Right renal cortex interstitium (tissue), 3 donors: Measurements from ENCODE around the gene OR6A2. TPM values are rescaled to one million over a fixed set of nuclear protein-coding genes. Genes with fewer than 3 reads are reported as not detected.
"Not testable (repeated sequence)": the region's sequence is repeated elsewhere in the genome, so short reads cannot be mapped to it uniquely, and the experiment has no call there.

ENCODE experiments used
- DNase-seq, 3 donors: peaks; one replicate each; pipeline ENCODE4 v3.0.0-alpha.2; 2013; ENCODE audit warnings: low read depth in 3 of 3, low spot score in 2 of 3
- polyA plus RNA-seq, 3 donors: library from polyadenylated mRNA; unstranded; fragments of 120-200 nt; gene quantifications; one replicate each; pipeline ENCODE4 v1.2.1, GENCODE V29; 2013; ENCODE audit not compliant: insufficient read length in 3 of 3

Gene OR6A2
- under 1 TPM in 1 of 3 donors, not detected in 2; 0.04 TPM for polyA plus RNA-seq

DNA sequence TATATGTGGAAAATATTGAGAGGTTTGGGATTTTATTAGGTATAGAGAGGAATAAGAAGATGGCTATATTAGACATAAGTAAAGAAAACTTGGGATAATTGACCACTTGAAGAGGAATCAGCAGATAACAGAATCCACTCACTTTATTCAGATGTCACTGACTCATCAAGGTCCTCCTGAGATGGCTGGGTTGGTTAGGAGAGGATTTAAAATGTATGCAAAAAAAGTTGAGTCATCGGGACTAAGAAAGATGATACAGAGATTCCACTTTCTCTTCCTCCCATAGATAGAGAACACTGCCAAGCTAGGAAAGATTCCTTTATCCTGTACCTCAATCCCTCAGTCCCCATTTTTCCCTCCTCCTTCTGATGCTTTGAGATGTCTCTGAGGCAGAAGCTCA lies at the start of gene OR6A2:
TSS of gene OR6A2 (minus strand) at position 288 of the 400 bp plus-strand sequence. CDS start 3,981 bp downstream, outside the sequence.
- no peak for DNase-seq

DNA sequence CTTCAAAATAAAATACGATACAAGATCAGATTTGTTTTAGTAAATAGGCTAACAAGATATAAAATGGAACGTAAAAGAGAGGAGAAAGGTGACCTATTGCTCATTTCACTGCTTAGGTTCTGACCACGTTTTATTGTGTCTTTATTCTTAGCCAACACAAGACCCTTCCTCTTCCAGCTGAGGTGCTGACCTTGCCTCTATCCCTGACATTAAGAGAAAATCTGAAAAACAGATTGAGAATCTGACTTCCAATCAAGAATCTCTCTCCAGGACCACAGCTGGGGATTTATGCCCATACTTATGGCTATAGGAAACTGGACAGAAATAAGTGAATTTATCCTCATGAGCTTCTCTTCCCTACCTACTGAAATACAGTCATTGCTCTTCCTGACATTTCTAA lies 45.9 kb upstream of the OR6A2 start, which contains the start of gene OR10A5:
TSS of gene OR10A5 (plus strand) at position 301 of the 400 bp plus-strand sequence. CDS start at position 301, 0 bp downstream.
- DNase-seq: no peak

DNA sequence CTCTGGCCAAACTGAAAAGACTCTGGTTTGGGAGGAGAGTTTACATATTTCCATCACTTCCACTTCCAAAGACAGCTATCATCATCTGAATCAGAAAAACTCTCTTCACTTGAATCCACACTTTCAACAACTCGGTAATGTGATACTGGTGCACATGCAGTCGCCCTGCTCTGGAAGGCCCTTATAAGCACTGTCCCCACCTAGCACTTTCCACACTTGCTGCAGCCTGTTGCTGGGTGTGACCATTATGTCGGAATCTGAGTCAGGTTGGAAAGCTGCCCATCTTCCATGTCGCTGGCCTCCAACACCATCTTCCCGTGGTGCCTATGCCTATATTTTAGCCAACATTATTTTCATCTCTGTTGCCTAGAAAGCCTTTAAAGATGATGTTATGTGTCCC lies 44.9 kb upstream of the OR6A2 start:
- DNase-seq: no peak

DNA sequence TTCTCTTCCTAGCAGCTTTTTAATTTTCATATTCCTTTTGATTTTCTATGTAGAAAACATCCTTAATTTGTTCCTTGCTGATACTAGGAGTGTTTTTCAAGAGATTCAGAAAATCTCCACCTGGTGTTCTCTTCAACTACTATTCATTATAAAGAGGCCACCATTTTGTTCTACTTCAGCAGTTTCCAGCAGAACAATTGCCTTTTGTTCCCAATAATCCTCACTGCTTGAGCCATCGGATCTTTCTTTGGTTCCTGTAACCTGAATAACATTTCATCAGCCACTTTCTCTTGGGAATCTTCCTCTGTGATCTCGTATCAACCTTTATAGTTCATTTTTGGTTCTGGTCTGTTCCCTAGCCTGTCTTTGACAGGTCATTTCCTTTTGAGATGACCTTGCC lies 44.2 kb upstream of the OR6A2 start:
- DNase-seq: no peak

DNA sequence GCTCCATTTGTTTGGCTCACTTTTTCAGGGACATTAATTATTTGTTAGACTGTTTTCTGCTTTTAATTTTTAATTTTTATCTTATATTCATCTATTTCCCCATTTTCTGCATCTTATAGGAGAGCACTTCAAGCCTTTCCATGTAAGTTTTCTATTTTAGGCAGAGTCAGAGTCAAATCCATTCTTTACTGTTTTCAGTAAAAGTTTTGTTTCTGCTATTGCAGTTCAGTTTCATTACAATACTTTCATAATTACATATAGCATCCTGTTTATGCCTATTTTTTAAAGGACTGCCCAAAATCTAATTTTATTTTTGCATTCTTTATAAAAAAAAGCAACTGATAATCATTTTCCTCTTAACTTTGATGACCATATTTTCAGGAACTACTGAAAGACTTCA lies 42.2 kb upstream of the OR6A2 start:
- no peak for DNase-seq

DNA sequence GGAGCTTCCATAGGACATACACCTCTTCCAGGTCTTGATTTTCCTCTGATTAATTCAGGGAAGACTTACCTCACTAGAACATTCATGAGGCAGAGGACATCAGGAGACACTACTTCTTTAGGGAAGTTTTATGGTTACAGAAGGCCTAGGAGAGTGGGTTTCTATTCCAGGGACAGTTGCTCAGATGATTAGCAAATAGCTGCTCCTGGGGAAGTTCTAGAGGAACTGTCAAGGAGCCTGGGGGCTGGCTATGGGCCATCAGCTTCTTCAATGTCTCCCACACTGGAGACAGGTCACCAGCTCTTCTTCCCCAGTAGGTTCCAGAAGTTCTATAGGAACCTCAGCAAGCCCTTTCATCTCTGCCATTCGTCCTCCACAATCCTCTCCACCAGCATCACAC lies 34.5 kb upstream of the OR6A2 start:
- DNase-seq: no peak

DNA sequence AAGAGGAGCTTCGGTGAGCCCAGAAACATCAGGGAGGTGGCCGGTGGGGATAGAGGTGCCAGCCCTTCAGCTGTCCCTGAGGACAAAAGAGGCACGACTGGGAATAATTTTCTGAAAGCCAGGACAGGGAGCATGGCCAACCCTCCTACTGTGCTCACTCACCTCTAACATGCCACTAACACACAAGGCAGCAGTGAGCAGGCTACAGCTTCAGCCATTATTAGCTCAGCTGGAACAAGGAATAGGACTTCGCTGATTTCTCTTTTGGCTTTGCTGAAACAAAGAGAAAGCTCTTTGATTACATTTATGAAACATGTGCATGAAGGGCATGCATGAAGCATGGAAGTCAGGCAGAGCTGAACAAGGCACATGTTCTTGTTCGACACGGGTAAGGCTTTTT lies 33.9 kb upstream of the OR6A2 start:
- no peak for DNase-seq

DNA sequence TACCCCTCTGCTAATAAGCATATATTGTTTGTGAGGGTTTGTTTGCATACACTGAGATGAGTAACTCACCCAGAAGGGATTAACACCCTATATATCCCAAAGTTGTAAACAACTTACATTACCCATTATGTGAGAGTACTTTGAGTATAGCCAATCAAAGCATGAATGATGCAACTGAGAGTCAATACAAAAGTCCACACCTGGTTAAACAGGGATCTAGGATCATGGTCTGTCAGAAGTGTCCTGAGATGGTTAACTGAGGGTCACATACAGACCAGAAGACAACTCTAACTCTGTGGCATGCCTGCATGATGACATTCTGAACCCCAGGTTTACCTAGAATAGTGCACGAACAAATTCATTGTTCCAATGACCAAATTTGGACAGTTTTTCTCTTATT lies 28.6 kb upstream of the OR6A2 start:
- DNase-seq: no peak

DNA sequence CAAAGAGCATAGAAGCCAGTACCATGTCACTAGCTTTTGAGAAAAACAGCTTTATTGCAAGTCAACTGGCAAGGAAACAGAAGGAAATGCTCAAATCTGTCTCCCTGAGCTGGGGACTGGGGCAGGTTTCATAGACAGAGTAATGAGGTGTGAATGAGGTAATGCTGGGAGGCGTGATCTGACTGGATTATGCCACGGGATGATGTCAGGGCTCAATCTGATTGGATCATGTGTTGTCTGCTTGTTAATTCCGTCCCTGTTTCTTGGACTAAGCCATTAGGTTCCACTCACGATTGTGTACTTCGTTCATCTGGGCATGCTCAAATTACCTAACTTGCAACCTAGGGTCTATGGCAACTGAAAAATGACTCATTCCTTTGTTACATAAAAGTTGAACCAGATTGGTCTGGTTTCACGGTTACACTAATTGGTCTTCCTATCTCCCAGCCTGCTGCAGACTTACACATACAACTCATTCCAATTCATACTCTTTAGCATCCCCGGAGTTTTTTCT lies 25.8 kb upstream of the OR6A2 start:
- DNase-seq: no peak

DNA sequence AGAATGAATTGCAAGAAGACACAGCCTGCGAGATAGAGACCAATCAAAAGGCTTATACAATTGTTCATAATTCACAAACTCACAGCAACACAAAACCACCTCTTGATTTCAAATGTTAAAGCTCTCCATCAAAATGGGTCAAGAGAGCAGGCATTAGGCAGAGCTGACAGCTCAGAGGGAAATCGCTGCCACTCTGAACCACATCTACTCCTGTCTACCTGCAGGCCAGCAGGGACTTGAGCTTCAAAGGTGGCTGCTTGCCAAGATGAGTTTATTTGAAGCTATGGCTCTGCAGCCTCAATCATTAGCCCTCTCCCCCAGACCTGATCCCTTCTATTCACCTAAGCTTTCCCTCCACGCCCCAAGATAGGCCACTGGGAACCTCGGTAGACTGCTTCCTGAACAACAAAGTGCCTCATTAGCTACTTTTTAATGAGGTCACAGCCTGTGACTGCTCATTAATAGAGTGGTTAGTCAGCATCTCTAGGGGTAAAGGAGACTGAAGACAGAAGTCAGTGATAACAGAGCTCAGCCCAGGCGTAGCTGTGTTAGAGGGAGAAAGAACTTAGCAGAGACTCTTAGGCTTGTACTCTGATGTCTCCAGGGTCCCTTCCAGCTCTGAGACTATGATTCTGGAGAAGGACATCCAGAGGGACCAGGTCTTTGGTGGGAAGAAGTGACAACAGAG lies 24.8 kb upstream of the OR6A2 start:
- DNase-seq: no peak

DNA sequence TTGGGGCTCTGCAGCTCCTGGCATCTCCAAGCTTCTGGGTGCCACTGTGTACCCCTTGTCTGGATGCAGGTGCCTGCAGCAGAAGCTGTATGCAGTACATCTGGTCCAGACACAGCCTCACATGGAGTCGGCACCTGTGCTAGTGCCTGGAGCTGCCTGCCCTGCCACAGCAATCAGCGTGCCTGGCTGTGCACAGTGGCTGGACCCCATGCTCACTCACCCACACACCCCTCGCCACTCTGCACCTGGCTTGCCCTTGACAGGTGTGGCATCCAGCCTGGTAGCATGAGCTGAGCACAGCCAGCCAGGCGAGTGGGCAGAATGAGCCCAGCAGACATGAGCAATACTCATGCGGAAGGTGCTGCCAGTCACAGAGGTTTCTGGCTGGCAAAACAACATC lies 19.5 kb upstream of the OR6A2 start:
- DNase-seq: no peak

DNA sequence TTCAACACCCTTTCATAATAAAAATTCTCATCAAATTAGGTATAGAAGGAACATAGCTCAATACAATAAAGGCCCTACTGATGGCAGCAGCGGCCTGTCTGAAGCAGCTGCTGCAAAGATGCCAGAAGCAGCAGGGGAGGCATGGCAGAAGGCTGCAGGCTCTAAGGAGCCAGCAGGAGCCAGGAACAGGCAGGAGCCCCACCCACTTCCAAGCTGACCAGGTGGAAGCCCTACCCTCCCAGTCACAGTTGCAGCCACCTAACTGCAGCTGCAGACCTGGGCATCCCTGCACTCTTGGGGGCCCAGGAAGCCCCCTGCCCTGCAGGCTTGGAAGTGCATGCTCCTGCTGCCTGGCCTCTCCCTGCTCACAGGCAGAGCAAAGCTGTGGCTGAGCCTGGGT lies 18.2 kb upstream of the OR6A2 start:
- no peak for DNase-seq

DNA sequence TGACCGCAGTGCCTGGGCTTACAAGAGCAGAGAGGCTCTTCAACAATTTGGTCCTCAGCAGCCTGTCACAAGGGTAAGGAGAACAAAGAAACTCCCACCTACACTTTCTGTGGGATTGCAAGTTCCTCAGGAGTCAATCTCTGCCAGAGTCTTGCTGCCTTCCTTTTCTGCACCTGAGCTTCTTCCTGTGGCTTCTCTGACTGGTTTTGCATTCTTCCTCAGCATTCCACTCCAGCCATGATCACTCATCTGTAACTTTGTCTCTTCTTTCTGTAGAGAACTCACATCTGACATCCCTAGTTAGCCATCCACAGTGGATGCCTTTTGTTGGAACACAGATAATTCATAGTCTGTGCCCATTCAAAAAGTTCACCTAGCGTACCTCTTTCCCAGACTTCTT lies 14.2 kb upstream of the OR6A2 start:
- DNase-seq: no peak

DNA sequence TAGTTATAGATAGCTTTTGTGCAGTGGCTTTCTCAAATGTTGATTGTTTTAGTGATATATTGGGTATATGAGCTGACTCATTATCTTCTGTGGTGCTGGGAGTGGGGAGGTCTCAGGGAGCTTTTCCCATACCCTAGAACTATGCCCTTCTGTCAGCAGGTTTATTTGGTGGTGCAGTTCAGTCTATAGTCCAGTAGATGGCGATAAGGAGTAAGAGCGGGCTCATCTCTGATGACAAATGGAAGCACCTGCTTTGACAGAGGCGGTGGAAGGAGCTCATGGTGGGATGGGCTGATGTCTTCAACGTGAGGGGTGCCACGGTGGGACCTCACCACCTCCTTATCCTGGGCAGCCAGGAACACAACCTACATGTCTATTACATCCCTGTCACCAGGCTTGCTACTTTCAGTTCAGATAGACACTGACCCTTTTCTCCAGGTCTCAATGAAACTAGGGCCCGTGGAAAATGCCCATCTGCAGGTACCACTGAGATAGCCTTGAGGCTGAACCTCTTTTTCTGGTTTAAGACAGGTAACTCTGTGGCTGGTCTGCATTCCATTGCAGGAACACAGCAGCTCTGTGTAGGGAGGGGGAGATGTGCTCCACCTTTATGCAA lies 13.0 kb upstream of the OR6A2 start:
- DNase-seq: peak in 1 of 3 donors; percentile 6

DNA sequence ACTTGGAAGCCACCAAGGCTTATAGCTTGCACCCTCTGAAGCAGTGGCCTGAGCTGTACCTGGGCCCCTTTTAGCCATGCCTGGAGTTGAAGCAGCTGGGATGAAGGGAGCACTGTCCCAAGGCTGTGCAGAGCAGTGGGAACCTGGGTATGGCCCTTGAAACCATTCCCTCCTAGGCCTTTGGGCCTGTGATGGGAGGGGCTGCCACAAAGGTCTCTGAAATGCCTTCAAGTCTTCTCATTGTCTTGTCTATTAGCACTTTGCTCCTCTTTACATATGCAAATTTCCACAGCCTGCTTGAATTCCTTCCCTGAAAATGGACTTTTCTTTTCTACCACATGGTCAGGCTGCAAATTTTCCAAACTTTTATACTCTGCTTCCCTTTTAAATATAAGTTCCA lies 1.6 kb upstream of the OR6A2 start:
- not testable (repeated sequence) for DNase-seq

DNA sequence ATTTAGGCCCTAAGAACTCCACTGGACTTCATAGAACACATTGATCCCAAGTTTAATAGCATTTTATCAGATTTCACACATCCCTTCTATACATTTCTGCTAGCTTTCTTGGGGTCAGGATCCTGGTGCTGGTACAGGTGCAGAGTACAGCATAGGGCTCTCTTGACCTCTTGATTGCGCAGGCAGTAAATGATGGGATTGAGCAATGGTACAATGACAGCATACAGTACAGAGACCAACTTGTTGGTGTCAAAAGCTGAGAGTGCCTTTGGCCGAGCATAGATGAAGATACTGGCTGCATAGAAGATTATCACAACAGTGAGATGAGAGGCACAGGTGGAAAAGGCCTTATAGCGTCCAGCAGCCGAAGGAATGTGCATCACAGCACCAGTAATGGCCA lies 4.8 kb downstream of the OR6A2 start:
- DNase-seq: no peak

DNA sequence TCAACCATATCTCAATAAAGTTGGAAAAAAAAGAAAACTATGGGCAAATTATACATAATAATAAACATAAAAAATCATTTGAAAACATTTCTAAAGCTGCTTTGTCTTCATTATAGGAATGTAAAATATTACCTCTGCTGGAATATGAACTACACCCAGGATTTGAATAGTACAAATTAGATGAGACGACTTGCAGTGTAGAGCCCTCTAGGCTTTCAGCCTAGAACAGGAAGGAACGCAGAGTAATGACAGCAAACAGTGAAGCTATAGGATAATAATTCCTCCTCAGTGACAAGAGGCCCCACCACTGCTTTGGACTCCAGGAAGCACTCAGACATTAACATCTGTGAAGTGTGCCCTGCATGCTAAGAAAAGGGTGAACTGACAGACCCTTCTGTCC lies 8.9 kb downstream of the OR6A2 start:
- no peak for DNase-seq

DNA sequence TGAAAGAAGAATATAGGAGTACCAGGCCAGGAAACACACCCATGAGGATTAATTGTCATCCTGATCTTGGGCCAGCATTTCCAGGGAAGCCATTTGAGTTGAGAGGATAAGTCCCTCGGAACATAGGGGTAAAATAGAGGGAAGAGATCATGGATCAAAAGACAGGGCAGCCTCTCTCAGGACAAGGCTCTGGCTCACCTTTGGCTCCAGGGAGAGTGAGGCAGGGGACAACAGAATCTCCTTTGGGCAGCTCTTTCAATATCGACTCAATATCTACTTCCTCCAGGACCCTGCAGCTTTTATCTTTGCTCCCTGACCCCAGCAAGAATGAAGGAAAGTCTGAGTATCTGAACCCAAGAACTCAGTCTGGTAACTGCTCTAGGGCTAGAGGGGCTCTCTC lies 16.8 kb downstream of the OR6A2 start, which contains the start of gene OR2AG1:
TSS of gene OR2AG1 (plus strand) at position 301 of the 400 bp plus-strand sequence. CDS start 2,018 bp downstream, outside the sequence.
- DNase-seq: no peak

DNA sequence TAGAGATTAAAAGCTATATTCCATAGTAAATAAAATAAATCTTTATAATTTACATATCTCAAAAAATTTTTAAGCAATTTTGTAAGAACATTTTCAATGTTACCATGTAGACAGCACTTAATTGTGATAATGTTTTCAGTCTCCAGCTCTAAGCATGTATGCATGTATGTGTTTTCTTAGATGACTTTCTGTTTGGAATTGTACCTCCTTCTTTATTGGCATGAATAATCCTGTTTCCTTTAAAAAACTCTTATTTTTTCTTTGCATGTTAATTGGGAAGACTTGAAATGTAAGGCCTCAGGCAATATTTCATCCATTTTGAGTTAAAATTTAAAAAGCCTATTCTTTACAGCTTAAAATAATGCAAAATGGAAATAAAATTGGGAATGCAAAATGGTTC lies 18.7 kb downstream of the OR6A2 start:
- no peak for DNase-seq

DNA sequence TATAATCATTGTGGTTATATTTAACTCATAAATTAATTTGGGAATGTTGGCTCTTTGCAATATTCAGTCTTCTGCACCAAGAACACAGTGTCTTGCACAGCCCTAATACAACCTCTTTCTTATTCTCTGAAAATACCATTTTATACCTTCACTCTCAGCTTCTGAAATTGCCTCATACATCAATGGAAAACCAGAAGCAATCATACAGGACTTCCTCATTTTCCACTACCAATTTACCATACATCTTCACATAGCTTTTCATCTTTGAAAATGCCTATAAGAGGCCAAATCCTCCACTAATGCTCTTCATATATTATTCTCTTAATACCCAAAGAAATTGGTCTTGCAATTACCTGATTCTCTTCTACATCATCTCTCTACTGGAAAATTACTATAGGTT lies 21.0 kb downstream of the OR6A2 start:
- no peak for DNase-seq

DNA sequence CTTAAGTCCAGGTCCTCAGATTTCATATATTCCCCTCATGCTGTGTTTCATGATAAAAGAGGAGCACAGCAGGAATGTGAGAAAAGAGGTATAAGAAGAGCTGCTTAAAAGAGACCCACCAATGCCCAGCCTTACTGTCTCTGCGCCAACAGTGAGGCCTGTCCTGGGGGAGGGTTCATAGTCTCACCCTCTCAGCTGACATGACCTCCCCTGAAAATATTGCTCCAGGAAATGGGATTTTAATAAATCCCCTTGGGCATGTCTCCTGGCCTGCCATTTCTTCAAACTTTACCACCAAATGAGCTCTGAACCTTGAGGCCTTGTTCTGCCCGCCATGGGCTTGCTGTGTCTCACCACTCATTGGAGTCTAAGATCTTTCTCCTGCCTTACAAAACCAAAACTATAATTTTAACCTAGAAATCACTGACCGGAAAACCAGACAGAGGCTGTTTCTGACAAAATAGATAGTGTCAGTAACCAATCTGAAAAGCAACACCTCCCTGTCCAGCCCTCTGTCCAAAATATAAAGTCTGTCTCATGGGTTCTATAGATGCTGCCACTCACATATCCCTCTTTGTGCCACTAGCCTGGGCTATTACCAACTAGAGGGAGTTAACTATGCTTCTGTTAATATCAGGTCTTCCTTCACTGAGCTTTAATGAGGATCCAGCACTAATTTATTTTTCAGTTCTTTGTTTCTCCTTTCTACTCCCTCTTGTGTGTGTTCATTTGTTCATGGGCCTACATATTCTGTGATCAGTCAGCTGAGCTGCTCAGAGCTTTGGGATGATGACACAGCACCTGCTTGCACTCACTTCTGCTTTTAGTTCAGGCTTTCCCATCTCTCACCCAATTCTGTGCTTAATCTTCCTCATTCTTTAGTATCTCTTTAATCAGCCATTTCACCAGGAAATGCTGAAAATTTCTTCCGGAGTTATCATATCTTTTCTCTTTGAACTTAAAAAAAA lies 27.3 kb downstream of the OR6A2 start, which contains the start of gene OR2AG2:
TSS of gene OR2AG2 (minus strand) at position 51 of the 968 bp plus-strand sequence. CDS start 3,019 bp downstream, outside the sequence.
- DNase-seq: no peak
